Stimulated activated CD8-positive, alpha-beta memory T cell treated with anti-CD3 and anti-CD28 coated beads, Interleukin-7, amount 100 ng/mL, for 24 hours (primary cell): ENCODE results near the gene HK2.

Experiments used
- DNase-seq: peaks from one replicate; pipeline ENCODE4 v3.0.0-alpha.2; 2020; ENCODE audit warnings: low read depth

The HK2 gene

DNA sequence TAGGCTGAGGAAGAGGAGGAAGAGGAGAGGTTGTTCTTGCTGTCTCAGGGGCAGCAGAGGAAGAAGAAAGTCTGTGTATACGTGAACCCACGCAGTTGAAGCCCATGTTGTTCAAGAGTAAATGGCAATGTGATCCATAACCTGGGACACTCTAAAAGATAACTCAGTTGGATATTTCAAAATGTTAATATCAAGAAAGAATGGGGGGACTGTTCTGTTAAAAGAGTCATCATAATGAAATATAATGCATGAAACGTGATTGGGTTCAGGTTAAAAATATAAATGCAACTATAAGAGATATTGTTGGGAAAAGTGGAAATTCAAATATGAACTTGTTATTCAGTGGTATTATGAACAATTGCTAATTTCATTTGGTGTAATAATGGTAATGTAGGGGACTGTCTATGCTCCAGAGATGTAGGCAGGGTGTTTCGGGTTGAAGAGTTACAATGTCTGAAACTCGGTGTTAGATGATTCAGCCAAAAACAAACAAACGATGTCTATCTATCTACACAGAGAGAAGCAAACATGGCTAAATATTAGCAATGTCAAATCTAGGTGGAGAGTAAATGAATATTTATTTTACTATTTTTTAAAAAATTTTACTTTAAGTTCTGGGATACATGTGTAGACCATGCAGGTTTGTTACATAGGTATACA is 103.4 kb downstream of the HK2 start:
- no peak for DNase-seq

- DNase-seq = no peak
These were observed 104.3 kb downstream of the HK2 start for GRCh38 chr2:74938264-74938663.

DNA sequence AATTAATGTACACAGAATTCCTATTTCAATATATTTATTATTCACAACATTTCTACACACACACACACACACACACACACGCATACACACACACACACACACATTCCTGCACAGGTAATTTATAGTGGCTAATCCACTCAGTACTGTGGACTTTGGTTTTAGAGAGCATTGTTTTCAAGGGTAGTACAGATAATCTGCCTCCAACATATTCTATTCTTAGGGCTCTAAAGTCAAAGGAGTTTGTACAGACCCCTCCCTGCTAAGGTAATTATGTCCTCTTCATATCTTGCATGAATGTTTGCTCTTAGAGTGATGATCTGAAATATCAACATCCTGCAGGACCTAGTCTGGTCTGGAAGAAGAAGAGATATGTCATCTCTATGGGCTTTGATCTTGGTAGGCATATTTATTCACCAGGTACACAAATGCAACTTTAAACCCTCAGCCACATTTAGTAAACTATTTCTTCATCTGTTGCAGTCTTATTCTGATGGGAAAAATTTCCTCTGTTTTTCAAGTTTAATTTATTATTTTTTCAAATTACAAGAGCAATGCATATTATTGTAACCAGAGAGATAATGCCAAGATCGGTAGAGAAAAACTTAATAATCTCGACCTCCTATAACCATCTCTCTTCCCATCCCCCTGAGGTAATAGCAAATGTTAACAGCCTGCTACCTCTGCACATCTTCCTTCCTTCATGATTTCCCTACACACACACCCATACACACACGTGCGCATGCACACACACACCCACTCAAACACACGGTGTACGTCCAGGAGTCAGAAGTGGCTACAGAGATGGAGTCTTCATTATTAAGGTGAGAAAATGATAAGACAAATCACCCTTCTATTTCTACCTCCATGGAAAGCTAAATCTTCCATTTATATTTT is 106.2 kb downstream of the HK2 start:
- no peak for DNase-seq

DNA sequence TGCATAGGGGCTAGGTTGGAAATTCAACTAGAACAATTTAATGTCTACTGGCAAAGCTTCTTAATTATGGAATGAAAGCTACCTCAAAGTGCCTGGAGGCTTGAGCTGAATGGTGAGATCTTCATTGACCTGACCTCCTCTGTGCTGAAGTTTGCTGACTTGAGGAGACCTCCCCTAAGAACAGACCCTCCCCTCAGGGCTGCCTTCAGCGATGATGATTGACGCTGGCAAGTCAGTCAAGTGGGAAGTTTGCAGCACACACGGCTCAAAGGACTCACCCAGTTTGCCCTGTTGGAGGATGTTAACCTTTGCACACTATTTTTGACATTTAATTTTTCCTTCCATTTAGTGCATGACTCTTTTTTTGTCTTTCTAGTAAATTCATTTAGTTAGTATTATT is 107.4 kb downstream of the HK2 start:
- no peak for DNase-seq

DNA sequence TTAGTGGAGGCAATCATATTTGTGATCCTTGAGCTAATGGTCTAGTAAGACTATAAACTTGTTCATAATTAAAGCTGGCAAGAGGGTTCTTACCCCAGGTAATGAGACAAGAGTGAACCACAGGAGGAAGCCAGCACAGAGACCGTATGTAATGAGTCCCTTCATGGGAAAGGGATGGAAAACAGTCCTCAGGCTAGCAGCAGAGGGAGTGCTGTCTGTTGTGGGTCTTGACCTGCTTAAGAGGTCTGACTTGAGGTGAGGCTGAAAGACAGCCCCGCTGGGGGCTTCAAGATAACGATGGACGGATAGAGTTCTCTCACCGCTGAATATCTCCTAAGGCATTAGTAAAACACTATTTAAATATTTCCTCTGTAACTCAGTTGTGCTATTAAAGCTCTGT is 108.3 kb downstream of the HK2 start:
- no peak for DNase-seq
